Colonic mucosa (tissue), 2 donors: Measurements from ENCODE around the gene LRMDA. TPM values are rescaled to one million over a fixed set of nuclear protein-coding genes. Genes with fewer than 3 reads are reported as not detected.

Source experiments
- microRNA-seq: library from miRNA; unstranded; fragments of <30 nt; microRNA quantifications from one replicate; pipeline ENCODE4, GENCODE V29; 2019
- total RNA-seq, 2 donors: library from RNA; stranded (reverse); fragmentation: NEBNext Ultra II Directional in 1 of 2; extraction: Animal tissue kit (Norgen Biotek cat#: 25700) in 1 of 2; gene quantifications; one replicate each; pipeline ENCODE4 v1.2.1, GENCODE V29; 2021
- donor health status: DM: no; HTN: no; CAD: no.
- donor health status: DM: no; HTN: no; CAD: no.

LRMDA gene
- total RNA-seq, 2 donors from 2014 or later = 2.5 to 5.2 TPM

Small RNA genes lying within 50 kb of the gene (microRNA-seq; reads per million reads assigned to microRNA genes)
- gene MIR606 = not detected

Other genes starting within 250 kb of the LRMDA start
- gene VDAC2, start 220.8 kb upstream of the LRMDA start, total RNA-seq = 100 to 1,000 TPM; 314 to 430 TPM
- gene COMTD1, start 195.7 kb upstream of the LRMDA start, total RNA-seq = 100 to 1,000 TPM in 1 of 2 donors, 10 to 100 TPM in 1; 62.6 to 117 TPM
- gene ZNF503, start 29.9 kb upstream of the LRMDA start, total RNA-seq = 1 to 10 TPM; 3.6 to 8.0 TPM